HepG2 (cell line): ENCODE data around the gene CERS6. TPM values are rescaled to one million over a fixed set of nuclear protein-coding genes. Genes with fewer than 3 reads are reported as not detected.

Experiments used
- CBX2 ChIP-seq, 2 experiments: fragments of 200-600 bp in 1 of 2; sonication (generic); formaldehyde crosslinking in 1 of 2; IDR thresholded peaks; 2 replicates each; pipeline versions ENCODE4 v1.7.0 to v1.8.1; 2018 to 2022; ENCODE audit warnings: low read depth in 2 of 2, low read length in 1 of 2, mild to moderate bottlenecking in 1 of 2, missing genetic modification reagents in 1 of 2
- HNRNPUL1 ChIP-seq: fragments of 200-400 bp; formaldehyde crosslinking; IDR thresholded peaks from 2 replicates; pipeline ENCODE4 v1.6.1; 2017; ENCODE audit warnings: low read depth, mild to moderate bottlenecking, low read length, moderate library complexity
- MTF1 ChIP-seq: sonication (generic); formaldehyde crosslinking; IDR thresholded peaks from 2 replicates; pipeline ENCODE4 v1.5.0; 2020; ENCODE audit warnings: missing genetic modification reagents
- RELA ChIP-seq: sonication (generic); formaldehyde crosslinking; IDR thresholded peaks from 2 replicates; pipeline ENCODE4 v1.4.0; 2020; ENCODE audit warnings: missing genetic modification reagents
- REPIN1 ChIP-seq: sonication (generic); formaldehyde crosslinking; IDR thresholded peaks from 2 replicates; pipeline ENCODE4 v1.8.0; 2022; ENCODE audit warnings: missing genetic modification reagents, low read depth, mild to moderate bottlenecking, borderline replicate concordance
- SMYD3 ChIP-seq: sonication (generic); formaldehyde crosslinking; IDR thresholded peaks from 2 replicates; pipeline ENCODE4 v1.8.1; 2023; ENCODE audit warnings: mild to moderate bottlenecking, missing genetic modification reagents
- THRA ChIP-seq: sonication (generic); formaldehyde crosslinking; IDR thresholded peaks from 2 replicates; pipeline ENCODE4 v1.4.0; 2020; ENCODE audit warnings: missing genetic modification reagents, borderline replicate concordance
- ZBTB40 ChIP-seq, 2 experiments: fragments of 450-650 bp in 1 of 2; sonication (generic) in 1 of 2; formaldehyde crosslinking in 1 of 2; IDR thresholded peaks; 2 replicates each; pipeline versions ENCODE4 v1.6.1 to v1.8.0; 2016 to 2022; ENCODE audit warnings: antibody characterized with exemption in 1 of 2, mild to moderate bottlenecking in 1 of 2, missing genetic modification reagents in 1 of 2
- ZBTB42 ChIP-seq: sonication (generic); formaldehyde crosslinking; IDR thresholded peaks from 2 replicates; pipeline ENCODE4 v1.5.0; 2020; ENCODE audit warnings: mild to moderate bottlenecking, missing genetic modification reagents
- ZFAT ChIP-seq: sonication (generic); formaldehyde crosslinking; conservative IDR thresholded peaks from 2 replicates; pipeline ENCODE4 v1.8.1; 2023; ENCODE audit warnings: missing genetic modification reagents, inconsistent platforms
- ZNF672 ChIP-seq: sonication (generic); formaldehyde crosslinking; IDR thresholded peaks from 2 replicates; pipeline ENCODE4 v1.8.1; 2022; ENCODE audit warnings: missing genetic modification reagents
- ZNF724P ChIP-seq: sonication (generic); formaldehyde crosslinking; IDR thresholded peaks from 2 replicates; pipeline ENCODE4 v1.8.0; 2022; ENCODE audit warnings: missing genetic modification reagents, borderline replicate concordance
- polyA plus RNA-seq, 8 experiments: library from polyadenylated mRNA; depleted of rRNA in 3 of 8; stranded (reverse) in 7 of 8; unstranded in 1 of 8; fragments of >200 nt; fragmentation: Illumina TruSeq in 4 of 8; extraction: Trizol in 4 of 8; gene quantifications; 2 replicates each; pipeline versions ENCODE4 v1.2.1 to v1.2.3, GENCODE V29; 2011 to 2016; ENCODE audit warnings: low read depth in 4 of 8, missing spikeins in 1 of 8, mixed read lengths in 1 of 8; ENCODE audit not compliant: insufficient read depth in 1 of 8
- total RNA-seq, 5 experiments: library from RNA; depleted of rRNA; stranded (reverse); fragments of >200 nt; fragmentation: Illumina TruSeq; extraction: Trizol; gene quantifications; 2 replicates each; pipeline ENCODE4 v1.2.3, GENCODE V29; 2016; ENCODE audit warnings: low read depth in 1 of 5
- TF ChIP-seq, protein P1 (sequence below): sonication (generic); formaldehyde crosslinking; IDR thresholded peaks from 2 replicates; pipeline ENCODE4 v1.5.0; 2020; ENCODE audit warnings: missing genetic modification reagents, mild to moderate bottlenecking, borderline replicate concordance
- TF ChIP-seq, protein P2 (sequence below): IDR thresholded peaks from 2 replicates; pipeline ENCODE4 v1.6.1; 2016; ENCODE audit warnings: mild to moderate bottlenecking

The CERS6 gene
- total and polyA plus RNA-seq, 2 of the 13 experiments (the other 11 are each of a cell fraction or from before 2014, with no cell fraction given), result 10.1 to 20.3 TPM

DNA sequence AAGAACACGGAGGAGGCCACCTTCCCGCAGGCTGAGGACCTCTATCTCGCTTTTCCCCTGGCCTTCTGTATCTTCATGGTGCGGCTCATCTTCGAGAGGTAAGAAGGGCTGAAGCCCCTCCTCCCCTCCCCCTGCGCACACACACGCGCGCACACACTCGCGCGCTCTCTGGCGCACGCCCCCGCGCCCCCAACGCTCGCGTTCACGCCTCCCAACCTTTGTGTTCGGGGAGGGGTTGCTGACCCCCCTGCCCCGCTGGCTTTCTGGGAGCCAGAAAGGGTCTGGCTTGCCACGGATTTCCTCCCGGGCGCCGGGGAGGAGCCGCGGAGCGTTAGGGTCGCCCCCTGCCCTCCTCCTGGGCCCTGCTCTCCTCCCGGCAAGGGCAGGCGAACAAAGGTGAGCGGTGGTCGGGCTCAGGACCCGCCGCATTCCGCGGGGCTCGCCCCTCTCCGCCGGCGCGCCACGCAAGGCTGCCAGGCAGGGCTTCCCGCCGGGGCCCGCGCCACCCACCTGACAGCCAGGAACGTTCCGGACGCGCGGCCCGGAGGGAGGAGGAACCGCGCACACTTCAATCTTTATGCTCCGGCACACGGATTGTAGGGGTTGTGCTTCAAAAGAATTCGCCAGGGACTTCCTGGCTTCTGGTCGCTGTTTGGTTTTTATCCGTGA is 583 bp downstream of the CERS6 start (continued):
- TF ChIP-seq HNRNPUL1 (no peak), THRA (CRISPR knock-in tag) (no peak), SMYD3 (CRISPR knock-in tag) (no peak), ZNF724P (CRISPR knock-in tag) (peak; percentile 57; the same call in 1 of the 2 replicates), CBX2 (IDR thresholded peaks at IDR 0.05; ENCODE audit: low read depth, low read length) (no peak), CBX2 (CRISPR knock-in tag; IDR thresholded peaks at IDR 0.05; ENCODE audit: low read depth) (0 out of 2 replicates have a peak, but pooled peaks have one; percentile 44), ZBTB42 (CRISPR knock-in tag) (0 out of 2 replicates have a peak, but pooled peaks have one; percentile 46), ZBTB40 (IDR thresholded peaks at IDR 0.05) (no peak), ZBTB40 (CRISPR knock-in tag; IDR thresholded peaks at IDR 0.05) (no peak), MTF1 (CRISPR knock-in tag) (no peak), ZFAT (no peak), ZNF672 (CRISPR knock-in tag) (no peak; the same call in 1 of the 2 replicates), RELA (CRISPR knock-in tag) (no peak), REPIN1 (CRISPR knock-in tag) (peak; percentile 55; the same call in 1 of the 2 replicates)
- TF ChIP-seq, protein P1, sequence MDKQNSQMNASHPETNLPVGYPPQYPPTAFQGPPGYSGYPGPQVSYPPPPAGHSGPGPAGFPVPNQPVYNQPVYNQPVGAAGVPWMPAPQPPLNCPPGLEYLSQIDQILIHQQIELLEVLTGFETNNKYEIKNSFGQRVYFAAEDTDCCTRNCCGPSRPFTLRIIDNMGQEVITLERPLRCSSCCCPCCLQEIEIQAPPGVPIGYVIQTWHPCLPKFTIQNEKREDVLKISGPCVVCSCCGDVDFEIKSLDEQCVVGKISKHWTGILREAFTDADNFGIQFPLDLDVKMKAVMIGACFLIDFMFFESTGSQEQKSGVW (CRISPR knock-in tag), result 0 out of 2 replicates have a peak, but pooled peaks have one; percentile 14
- TF ChIP-seq, protein P2, sequence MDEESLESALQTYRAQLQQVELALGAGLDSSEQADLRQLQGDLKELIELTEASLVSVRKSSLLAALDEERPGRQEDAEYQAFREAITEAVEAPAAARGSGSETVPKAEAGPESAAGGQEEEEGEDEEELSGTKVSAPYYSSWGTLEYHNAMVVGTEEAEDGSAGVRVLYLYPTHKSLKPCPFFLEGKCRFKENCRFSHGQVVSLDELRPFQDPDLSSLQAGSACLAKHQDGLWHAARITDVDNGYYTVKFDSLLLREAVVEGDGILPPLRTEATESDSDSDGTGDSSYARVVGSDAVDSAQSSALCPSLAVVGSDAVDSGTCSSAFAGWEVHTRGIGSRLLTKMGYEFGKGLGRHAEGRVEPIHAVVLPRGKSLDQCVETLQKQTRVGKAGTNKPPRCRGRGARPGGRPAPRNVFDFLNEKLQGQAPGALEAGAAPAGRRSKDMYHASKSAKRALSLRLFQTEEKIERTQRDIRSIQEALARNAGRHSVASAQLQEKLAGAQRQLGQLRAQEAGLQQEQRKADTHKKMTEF (CRISPR knock-in tag), result peak; percentile 50
